IPS DF 6.9 (cell line): ENCODE results near the gene LDB3.
"Not testable (repeated sequence)": the region's sequence is repeated elsewhere in the genome, so short reads cannot be mapped to it uniquely, and the experiment has no call there.

ENCODE experiments used
- DNase-seq: peaks from one replicate; pipeline ENCODE4 v3.0.0-alpha.2; 2013; ENCODE audit warnings: low read depth, low spot score
- H3K27ac ChIP-seq: one replicate; pipeline ENCODE4 v1.5.1; 2013; ENCODE audit warnings: low read length, control low read depth
- H3K27me3 ChIP-seq: 2 replicates; pipeline ENCODE4 v1.6.1; 2013; ENCODE audit warnings: mild to moderate bottlenecking, low read length; ENCODE audit not compliant: control insufficient read depth, insufficient read depth
- H3K36me3 ChIP-seq: 2 replicates; pipeline ENCODE4 v1.6.1; 2013; ENCODE audit warnings: low read length; ENCODE audit not compliant: control insufficient read depth, insufficient read depth
- H3K4me1 ChIP-seq: 2 replicates; pipeline ENCODE4 v1.6.1; 2013; ENCODE audit warnings: low read length; ENCODE audit not compliant: control insufficient read depth, insufficient read depth
- H3K4me3 ChIP-seq: 2 replicates; pipeline ENCODE4 v1.5.1; 2013; ENCODE audit warnings: mild to moderate bottlenecking, low read length
- H3K9me3 ChIP-seq: 2 replicates; pipeline ENCODE4 v1.6.1; 2013; ENCODE audit warnings: low read length, inconsistent platforms; ENCODE audit not compliant: control insufficient read depth, insufficient read depth
- WGBS: extraction: QIAGEN DNeasy Blood & Tissue Kit; methylation state at CpG from one replicate; pipeline ENCODE4 v1.1.7; 2013; ENCODE audit warnings: mixed read lengths, missing lambda C conversion rate; ENCODE audit not compliant: insufficient read length, insufficient coverage; 5-methylcytosine and 5-hydroxymethylcytosine counted together

LDB3 gene

DNA sequence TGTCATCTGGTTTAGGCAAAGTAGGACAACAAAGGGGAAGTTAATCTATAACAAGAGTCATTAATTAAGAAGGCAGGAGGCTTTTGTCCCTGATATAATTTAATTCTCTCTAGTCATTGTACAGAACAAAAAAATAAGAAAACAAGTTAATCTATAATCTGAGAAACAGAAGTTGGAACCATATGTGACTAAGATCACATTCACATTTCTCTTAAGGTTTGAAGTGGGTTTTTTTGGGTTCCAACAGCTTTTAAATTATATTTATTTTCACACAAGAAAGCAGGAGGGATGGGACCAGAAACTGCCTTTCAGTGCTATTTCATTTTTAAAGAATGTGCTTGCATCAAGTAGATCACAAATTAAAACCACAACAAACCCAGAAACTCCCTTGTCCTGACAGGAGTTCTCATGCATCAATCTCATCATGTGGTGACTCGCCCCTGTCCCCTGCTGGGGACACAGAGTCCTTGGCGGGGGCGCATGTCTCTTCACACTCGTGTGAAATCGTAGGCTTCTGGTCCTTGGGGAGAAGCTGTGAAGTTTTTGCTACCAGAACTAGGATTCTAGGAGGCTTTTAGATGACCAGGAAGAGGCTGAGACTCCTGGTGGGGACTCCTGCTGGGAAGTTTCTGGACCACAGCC is 24.0 kb upstream of the LDB3 start:
- no peak overlapping the region for H3K27ac ChIP-seq
- H3K9me3 ChIP-seq, result no peaks in the 10 kb centered on the region
- H3K27me3 ChIP-seq, result no peaks in the 10 kb centered on the region
- no peak for DNase-seq
- no peaks in the 10 kb centered on the region for H3K36me3 ChIP-seq
- H3K4me3 ChIP-seq, result no peak overlapping the region
- H3K4me1 ChIP-seq, result no peaks in the 10 kb centered on the region
- WGBS, result no CpG with 5 or more reads among the region's 5 CpGs

DNA sequence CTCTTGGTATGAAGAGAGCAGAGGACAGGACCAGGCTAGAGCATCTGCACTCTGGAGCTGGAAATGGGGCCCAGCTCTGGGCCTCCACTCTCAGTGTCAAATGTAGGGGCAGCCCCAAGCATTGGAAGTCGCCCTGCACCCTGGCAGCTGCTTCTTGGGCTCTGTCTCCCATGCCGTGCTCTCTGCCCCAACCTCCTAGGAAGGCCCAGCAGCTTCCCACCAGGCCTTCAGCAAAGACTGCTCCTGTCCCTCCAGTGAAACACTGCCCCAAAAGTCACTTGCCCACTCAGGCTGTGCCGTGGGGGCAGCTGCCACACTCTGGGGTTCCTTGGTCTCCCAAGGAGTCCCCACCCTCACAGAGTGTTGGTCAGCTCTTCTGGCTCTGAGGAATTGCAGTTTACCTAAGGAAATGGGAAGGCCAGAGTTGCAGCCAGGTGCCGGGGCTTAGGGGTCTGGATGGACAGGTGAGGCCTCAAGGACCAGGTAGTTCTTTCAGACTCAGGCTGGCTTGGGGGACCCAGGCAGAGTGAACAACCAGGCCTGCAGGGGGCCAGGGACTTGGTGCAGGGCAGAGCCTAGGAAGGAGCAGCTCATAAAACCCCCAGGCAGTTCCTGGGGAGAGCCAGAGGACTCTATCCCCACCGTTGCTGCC is 23.4 kb upstream of the LDB3 start:
- Histone ChIP-seq H3K27ac (no peak overlapping the region), H3K4me3 (no peak overlapping the region), H3K27me3 (no peaks in the 10 kb centered on the region), H3K4me1 (no peaks in the 10 kb centered on the region; the same call in 1 of the 2 replicates), H3K9me3 (no peaks in the 10 kb centered on the region), H3K36me3 (no peaks in the 10 kb centered on the region)
- DNase-seq, result no peak
- WGBS, result no CpG with 5 or more reads among the region's 5 CpGs

DNA sequence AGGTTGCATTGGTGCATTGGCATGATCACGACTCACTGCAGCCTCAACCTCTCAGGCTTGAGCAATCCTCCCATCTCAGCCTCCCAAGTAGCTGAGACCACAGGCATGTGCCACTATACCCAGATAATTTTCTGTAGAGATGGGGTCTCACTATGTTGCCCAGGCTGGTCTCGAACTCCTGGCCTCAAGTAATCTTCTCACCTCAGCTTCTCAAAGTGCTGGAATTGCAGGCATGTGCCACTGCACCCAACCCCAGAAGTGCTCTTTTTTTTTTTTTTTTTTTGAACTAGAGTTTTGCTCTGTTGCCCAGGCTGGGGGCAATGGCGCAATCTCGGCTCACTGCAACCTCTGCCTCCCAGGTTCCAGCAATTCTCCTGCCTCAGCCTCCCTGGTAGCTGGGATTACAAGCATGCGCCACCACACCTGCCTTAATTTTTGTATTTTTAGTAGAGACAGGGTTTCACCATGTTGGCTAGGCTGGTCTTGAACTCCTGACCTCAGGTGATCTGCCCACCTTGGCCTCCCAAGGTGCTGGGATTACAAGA is 22.6 kb upstream of the LDB3 start:
- H3K36me3 ChIP-seq, H3K4me3 ChIP-seq, DNase-seq, H3K27ac ChIP-seq, H3K9me3 ChIP-seq, H3K27me3 ChIP-seq, H3K4me1 ChIP-seq: not testable (repeated sequence)
- no CpG with 5 or more reads among the region's 5 CpGs for WGBS

DNA sequence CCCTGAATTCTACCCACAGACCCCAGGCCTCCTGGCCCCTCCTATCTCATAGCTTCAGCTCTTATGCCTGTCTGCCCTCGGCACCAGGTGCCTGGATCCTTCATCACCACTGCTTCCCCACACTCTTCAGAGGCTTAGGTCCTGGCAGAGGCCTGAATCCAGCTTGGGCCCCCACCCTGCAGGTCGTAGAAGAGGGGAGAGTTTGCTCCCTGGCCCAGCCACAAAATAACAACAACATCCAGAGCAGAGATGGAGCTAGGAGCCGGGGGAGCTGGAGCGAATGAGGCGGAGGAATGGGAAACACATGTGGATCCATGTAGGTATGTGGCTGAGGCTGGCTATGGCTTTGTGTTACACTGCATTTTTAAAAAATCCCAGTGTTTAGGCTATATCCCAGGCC is 21.8 kb upstream of the LDB3 start:
- Histone ChIP-seq H3K27me3 (no peaks in the 10 kb centered on the region), H3K27ac (no peak overlapping the region), H3K9me3 (no peaks in the 10 kb centered on the region), H3K36me3 (no peaks in the 10 kb centered on the region), H3K4me1 (no peaks in the 10 kb centered on the region; the same call in 1 of the 2 replicates), H3K4me3 (no peak overlapping the region)
- no CpG with 5 or more reads among the region's 5 CpGs for WGBS
- no peak for DNase-seq

DNA sequence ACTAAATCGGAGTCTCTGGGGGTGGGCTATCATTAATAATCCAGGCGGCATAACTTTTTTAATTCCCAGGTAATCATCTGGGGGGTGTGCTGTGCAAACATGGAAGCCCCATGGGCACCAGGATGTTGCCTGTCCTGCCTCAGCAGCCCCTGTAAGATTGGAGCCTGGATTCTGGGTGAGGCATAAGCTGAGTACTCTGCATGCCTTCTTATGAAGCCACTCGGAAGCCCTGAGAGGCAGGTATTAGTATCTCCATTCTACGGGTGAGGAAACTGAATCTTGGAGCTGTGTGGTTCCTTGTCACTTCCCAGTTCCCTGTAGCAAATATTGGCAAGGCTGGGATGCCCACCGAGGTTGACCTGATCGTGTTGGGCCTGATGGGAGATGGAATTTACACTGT is 21.4 kb upstream of the LDB3 start:
- H3K9me3 ChIP-seq, result no peaks in the 10 kb centered on the region
- H3K27me3 ChIP-seq, result no peaks in the 10 kb centered on the region
- no peak overlapping the region for H3K27ac ChIP-seq
- no peaks in the 10 kb centered on the region for H3K36me3 ChIP-seq
- DNase-seq, result no peak
- WGBS, result no CpG with 5 or more reads among the region's 6 CpGs
- no peaks in the 10 kb centered on the region; the same call in 1 of the 2 replicates for H3K4me1 ChIP-seq
- H3K4me3 ChIP-seq, result no peak overlapping the region

DNA sequence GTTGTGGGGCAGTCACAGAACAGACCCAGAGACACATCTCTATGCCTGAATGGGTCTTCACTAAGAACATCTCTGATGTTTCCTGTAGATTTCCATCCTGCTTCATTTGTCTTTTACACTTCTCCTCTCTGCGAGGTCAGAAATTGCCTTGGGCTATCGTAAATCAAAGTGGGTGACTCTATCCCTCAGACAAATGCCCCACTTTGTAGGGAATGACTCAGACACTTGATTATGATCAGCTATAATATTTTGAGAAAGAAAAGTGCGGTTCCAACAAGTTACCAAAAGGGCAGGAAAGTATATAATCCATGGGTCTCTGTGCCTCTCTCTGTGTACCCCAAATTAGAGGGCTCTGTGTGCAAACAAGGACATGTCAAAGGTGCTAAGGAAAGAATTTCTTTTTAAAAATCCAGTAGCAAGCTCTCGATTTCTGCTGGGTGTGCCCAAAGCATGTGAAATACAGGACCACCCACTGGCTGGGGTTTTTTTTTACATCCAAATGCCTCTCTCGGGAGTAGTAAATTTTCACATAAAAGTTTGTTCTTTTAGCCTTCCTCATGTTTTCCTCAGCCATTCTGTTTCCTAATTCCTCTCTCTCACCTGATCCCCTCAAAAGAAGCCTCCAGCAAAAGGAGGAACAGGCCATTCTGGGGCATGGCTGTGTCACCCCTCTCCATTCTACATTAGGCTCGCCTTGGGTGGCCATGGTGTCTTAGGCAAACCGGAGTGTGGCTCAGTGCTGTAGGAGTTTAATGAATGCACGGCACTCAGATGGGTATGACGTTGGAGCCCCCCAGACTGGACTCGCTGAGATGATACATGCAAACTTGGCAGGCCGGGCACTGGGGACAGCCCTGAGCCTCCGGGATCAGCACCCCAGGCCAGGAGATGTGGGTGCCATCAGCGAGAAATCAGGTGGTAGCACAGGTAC is 20.3 kb upstream of the LDB3 start:
- Histone ChIP-seq H3K9me3 (no peaks in the 10 kb centered on the region), H3K36me3 (no peaks in the 10 kb centered on the region), H3K4me3 (no peak overlapping the region), H3K27ac (no peak overlapping the region), H3K27me3 (no peaks in the 10 kb centered on the region), H3K4me1 (no peaks in the 10 kb centered on the region; the same call in 1 of the 2 replicates)
- DNase-seq, result no peak
- no CpG with 5 or more reads among the region's 13 CpGs for WGBS

DNA sequence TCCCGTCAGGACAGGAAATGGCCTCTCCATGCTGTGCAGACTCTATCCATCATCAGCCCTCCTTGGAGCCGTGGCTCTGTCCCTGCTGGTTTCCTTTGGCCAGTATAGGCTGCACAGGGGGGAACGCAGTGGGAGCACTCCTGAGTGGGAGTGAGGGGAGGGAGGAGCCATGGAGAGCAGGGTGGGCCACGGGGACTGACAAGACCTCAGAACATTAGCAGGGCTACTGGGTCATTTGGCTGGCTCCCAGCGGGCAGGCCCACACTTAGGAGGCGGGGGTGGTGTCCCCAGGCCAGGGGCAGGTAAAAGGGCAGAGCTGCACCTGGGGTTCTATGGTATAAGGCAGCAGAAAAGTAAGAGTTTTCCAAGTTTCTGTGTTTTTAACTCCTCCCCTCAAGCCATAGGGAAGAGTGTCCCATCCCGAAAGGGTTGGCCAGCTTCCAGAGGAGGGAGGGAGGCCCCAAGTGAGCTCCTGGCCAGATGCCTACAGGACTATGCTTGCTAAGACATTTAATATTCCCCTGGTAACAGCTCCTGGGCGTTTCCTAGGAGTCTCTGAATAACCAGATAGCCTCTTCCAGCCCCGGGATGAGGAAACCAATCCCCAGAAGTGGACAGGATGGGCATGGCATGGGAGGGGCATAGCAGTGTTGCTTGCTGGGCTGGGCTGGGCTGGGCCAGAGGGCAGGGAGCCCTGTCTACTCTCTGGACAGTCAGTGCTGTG is 19.4 kb upstream of the LDB3 start:
- no peaks in the 10 kb centered on the region for H3K9me3 ChIP-seq
- no peak overlapping the region for H3K27ac ChIP-seq
- no peaks in the 10 kb centered on the region; the same call in 1 of the 2 replicates for H3K4me1 ChIP-seq
- no peak for DNase-seq
- H3K27me3 ChIP-seq, result no peaks in the 10 kb centered on the region
- no peak overlapping the region for H3K4me3 ChIP-seq
- WGBS, result no CpG with 5 or more reads among the region's 9 CpGs
- no peaks in the 10 kb centered on the region for H3K36me3 ChIP-seq

DNA sequence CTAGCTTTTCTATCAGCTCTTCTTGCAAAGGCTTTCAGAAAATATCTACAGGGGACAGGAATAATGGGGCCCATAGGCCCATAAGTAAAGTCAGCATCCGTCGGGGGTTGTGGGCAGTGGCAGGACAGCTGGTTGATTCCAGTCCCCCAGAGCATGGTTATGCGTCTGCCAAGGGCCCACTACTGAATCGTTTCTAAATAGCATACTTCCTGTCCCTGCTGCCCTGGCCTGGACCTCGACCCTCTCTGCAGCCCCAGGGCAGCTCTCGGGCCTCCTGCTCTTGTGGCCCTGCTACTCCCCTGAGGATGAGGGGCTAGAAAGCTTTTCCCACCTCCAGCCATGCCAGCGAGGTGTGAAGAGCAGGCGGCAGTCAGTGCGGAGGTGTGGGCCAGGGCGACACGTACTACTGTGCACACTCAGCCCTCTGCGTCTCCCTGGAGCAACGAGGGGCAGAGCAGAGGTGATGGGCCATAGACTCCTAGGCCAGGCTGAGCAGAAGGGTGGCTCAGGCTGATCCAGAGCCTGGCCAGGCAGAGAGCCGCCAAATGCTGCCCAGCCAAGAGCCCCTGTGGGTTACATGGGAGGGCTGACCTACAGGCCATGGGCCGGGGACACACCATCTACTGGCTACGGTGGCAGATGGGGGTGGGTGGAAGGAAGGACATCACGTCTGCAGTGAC is 18.7 kb upstream of the LDB3 start:
- no peaks in the 10 kb centered on the region for H3K36me3 ChIP-seq
- H3K27me3 ChIP-seq, result no peaks in the 10 kb centered on the region
- no peak for DNase-seq
- no peaks in the 10 kb centered on the region; the same call in 1 of the 2 replicates for H3K4me1 ChIP-seq
- H3K27ac ChIP-seq, result no peak overlapping the region
- H3K9me3 ChIP-seq, result no peaks in the 10 kb centered on the region
- WGBS, result no CpG with 5 or more reads among the region's 17 CpGs
- H3K4me3 ChIP-seq, result no peak overlapping the region

DNA sequence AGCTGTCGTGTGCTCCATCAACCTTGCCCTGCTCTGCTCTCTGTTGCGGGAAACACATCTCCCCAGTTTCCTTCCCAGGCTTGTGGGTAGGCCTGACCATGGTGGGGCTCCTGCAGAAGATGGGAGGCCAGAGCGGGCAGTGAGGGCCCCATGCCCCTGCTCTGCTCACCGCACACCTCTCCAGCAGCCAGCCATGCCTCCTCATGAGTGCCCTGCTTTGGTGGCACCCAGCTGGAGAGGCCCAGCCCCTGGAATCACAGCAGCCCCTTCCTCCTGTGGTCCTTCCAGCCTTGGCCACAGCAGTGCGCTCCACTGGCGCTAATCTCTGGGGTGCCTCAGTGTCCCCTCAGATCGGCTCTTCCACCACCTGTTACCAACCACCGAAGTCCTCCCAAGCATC is 18.2 kb upstream of the LDB3 start:
- no peaks in the 10 kb centered on the region for H3K27me3 ChIP-seq
- H3K27ac ChIP-seq, result no peak overlapping the region
- no peak overlapping the region for H3K4me3 ChIP-seq
- no peaks in the 10 kb centered on the region for H3K36me3 ChIP-seq
- no CpG with 5 or more reads among the region's 8 CpGs for WGBS
- H3K4me1 ChIP-seq, result no peaks in the 10 kb centered on the region; the same call in 1 of the 2 replicates
- H3K9me3 ChIP-seq, result no peaks in the 10 kb centered on the region
- DNase-seq, result no peak
